Measurements from ENCODE around the gene SEC16A. TPM values are rescaled to one million over a fixed set of nuclear protein-coding genes. Genes with fewer than 3 reads are reported as not detected.

Gene SEC16A, protein sequence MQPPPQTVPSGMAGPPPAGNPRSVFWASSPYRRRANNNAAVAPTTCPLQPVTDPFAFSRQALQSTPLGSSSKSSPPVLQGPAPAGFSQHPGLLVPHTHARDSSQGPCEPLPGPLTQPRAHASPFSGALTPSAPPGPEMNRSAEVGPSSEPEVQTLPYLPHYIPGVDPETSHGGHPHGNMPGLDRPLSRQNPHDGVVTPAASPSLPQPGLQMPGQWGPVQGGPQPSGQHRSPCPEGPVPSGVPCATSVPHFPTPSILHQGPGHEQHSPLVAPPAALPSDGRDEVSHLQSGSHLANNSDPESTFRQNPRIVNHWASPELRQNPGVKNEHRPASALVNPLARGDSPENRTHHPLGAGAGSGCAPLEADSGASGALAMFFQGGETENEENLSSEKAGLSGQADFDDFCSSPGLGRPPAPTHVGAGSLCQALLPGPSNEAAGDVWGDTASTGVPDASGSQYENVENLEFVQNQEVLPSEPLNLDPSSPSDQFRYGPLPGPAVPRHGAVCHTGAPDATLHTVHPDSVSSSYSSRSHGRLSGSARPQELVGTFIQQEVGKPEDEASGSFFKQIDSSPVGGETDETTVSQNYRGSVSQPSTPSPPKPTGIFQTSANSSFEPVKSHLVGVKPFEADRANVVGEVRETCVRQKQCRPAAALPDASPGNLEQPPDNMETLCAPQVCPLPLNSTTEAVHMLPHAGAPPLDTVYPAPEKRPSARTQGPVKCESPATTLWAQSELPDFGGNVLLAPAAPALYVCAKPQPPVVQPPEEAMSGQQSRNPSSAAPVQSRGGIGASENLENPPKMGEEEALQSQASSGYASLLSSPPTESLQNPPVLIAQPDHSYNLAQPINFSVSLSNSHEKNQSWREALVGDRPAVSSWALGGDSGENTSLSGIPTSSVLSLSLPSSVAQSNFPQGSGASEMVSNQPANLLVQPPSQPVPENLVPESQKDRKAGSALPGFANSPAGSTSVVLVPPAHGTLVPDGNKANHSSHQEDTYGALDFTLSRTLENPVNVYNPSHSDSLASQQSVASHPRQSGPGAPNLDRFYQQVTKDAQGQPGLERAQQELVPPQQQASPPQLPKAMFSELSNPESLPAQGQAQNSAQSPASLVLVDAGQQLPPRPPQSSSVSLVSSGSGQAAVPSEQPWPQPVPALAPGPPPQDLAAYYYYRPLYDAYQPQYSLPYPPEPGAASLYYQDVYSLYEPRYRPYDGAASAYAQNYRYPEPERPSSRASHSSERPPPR (N-terminal part only)
- total RNA-seq (10 to 100 TPM; 83.4 to 84.8 TPM), polyA plus RNA-seq (10 to 100 TPM; 14.2 to 35.8 (median 26.2) TPM), total RNA-seq (176 to 242 (median 196) reads per million in 6 experiments)

GRCh38 chr9:136482793-136483588 lies at the start of gene SEC16A:
Gene SEC16A (minus strand): TSS chr9:136483040. CDS start chr9:136477615, 5,425 bp downstream.
- Mint-ChIP-seq H3K36me3 (peaks cover 0 to 14% (median 0%) of the 10 kb centered on the region in 3 donors), H3K27ac (peak within 1 kb of the TSS; percentile 90 to 100 (median 98)), H3K9me3 (no peaks in the 10 kb centered on the region), H3K27me3 (no peaks in the 10 kb centered on the region), H3K4me3 (peak within 1 kb of the TSS; percentile 93 to 100 (median 98)), H3K4me1 (peaks cover 18 to 44% (median 43%) of the 10 kb centered on the region in 4 donors)
- DNase-seq (peak; percentile 93 to 100 (median 99)), ATAC-seq (peak; percentile 66 to 69)
- POLR2A ChIA-PET = interaction anchor here (0.8 to 3.7 kb wide), 11 partner anchors 47 to 1136 kb away, joined by 3 to 23 read pairs (median 4); partner anchors contain the start of genes DNLZ, EHMT1 and MAN1B1

DNA sequence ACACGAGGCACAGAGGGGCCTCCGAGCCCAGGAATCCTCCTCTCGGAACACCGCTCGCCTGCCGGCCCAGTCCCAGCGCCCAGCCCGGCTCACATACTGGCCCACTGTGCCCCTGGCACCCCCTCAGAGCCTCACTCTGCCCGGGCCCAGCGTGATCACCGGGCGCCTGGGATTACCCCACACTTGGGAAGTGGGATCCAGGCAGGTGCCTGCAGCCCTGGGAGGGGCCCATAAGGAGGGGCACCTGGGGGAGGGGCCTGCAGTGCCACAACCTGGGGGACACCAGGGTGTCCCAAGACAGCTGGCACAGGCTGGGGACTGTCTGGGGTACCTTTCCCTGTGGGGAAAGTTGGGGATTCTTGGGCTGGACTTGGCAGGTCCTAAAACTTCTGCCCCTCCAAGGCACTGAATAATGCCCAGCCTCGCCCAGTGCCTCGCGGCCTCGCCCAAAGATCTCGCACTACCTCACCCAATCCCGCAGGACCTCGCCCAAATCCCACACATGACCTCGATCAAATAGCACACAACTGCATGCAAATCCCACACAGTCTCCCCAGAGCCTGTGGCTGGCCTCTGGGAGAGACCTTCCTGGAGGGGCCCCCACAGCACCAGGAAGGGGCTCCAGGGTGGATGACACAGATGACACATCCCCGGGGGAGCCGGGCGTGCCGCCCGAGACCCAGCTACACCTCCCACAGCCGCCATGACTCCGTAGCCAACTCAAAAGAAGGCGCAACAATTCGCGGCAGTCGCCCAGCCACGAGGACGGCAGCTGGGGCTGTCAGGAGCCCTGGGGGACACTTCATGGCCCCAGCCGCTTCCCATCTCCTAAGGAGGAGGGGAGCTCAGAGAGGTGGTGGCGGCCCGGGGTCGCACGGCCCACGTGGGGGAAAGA lies 49.3 kb upstream of the SEC16A start:
- DNase-seq (no peak), ATAC-seq (no peak)
- Mint-ChIP-seq H3K4me3 (peak overlapping the region; percentile 42 to 81 (median 70)), H3K27me3 (no peaks in the 10 kb centered on the region), H3K27ac (peak overlapping the region; percentile 36 to 95 (median 80)), H3K36me3 (no peaks in the 10 kb centered on the region), H3K4me1 (peaks cover 20 to 65% (median 55%) of the 10 kb centered on the region in 4 donors), H3K9me3 (no peaks in the 10 kb centered on the region)
- POLR2A ChIA-PET = interaction anchor here (1.1 to 4.1 kb wide), 6 partner anchors 8 to 46 kb away, joined by 3 to 29 read pairs (median 8); no protein-coding TSS in a partner anchor

GRCh38 chr9:136531186-136531903 lies 48.5 kb upstream of the SEC16A start:
- Mint-ChIP-seq H3K4me1 (peaks cover 19 to 60% (median 49%) of the 10 kb centered on the region in 4 donors), H3K9me3 (no peaks in the 10 kb centered on the region), H3K27me3 (no peaks in the 10 kb centered on the region), H3K4me3 (peak overlapping the region in 9 of 10 donors; percentile 32 to 81 (median 60)), H3K36me3 (no peaks in the 10 kb centered on the region), H3K27ac (peak overlapping the region in 9 of 10 donors; percentile 14 to 89 (median 60))
- ATAC-seq (no peak), DNase-seq (no peak)
- POLR2A ChIA-PET = interaction anchor here (1.3 to 4.1 kb wide), 2 partner anchors 8 to 13 kb away, joined by 4 to 29 read pairs; no protein-coding TSS in a partner anchor

DNA sequence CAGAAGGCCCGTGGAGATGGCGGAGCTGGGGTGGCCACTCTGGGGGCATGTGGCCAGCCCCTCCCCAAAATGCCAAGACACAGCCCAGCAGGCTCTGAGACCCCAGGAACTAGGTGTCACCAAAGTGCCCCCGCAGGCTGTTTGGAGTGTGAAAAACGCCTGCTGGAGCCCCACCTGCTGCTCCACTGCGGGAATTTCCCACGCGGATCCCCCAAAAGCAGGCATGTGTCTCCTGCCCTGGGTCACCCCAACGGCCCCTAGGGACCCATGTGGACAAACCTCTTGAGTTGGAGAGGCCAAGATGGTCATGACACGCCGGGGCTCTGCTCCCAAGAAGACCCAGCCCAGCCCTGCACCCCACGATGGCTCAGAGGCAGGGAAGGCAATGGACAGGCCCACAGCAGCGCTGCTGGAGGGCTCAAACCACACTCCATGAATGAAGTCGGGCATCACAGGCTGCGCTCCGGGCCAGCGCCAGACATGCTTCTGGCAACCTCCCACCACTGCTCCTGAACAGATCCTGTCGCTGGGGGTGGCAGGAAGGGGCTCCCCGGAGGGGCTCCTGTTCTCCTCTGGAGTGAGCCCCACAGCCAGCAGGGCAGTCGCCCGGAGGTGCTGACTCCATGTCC lies 47.7 kb upstream of the SEC16A start:
- DNase-seq (no peak), ATAC-seq (no peak)
- no peaks in the 10 kb centered on the region for H3K36me3 Mint-ChIP-seq
- peak overlapping the region; percentile 6 to 77 (median 60) for H3K4me3 Mint-ChIP-seq
- no peaks in the 10 kb centered on the region for H3K27me3 Mint-ChIP-seq
- H3K9me3 Mint-ChIP-seq = no peaks in the 10 kb centered on the region
- H3K27ac Mint-ChIP-seq = peak overlapping the region in 6 of 10 donors; percentile 8 to 89 (median 56)
- peaks cover 19 to 57% (median 48%) of the 10 kb centered on the region in 4 donors for H3K4me1 Mint-ChIP-seq
- POLR2A ChIA-PET = interaction anchor here (1.1 to 4.1 kb wide), 4 partner anchors 9 to 47 kb away, joined by 3 to 29 read pairs (median 5); no protein-coding TSS in a partner anchor

DNA sequence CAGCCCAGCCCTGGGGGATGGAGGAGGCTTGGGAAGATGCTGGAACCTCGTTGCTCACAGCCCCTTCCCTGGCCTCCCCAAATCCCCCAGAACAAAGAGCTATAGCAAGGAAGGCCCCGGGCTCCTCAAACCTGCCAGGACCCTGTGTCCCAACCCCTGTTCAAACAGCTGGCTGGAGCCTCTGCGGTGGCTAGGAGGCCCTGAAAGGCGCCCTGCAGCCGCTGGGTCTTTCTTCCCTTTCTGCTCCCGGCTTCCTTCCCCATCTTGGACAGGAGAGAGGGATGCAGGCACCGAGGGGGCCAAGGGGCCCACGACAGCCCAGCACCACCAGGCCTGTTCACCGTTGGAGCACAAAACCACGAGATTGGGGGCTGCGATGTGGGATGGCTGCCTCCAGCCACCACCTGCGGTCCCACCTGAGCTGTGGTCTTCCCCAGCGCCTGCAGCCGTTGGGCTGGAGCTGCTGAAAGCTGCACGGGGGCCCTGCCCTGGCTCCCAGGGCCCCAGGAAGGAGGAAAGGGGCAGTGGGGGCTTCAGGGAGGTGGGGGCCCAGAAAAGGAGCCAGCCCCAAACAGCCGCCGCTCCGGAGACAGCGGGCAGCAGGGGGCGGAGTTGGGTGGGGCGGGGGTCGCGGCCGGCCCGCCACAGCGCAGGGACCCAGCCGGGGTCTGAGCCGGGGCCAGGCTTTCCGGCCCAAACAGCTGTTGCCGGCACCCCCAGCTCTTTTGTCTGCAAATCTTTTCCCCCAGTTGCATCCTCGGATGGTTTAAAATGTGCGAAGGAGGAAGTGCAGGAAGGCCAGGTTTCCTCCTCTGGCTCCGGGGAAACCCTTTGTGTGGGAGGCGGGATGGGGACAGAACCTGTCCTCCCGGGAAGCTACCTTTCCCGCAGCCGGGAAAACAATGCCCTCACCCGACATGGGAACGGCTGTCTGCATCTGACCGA lies 46.9 kb upstream of the SEC16A start:
- DNase-seq = no peak
- Mint-ChIP-seq H3K4me1 (peaks cover 19 to 57% (median 48%) of the 10 kb centered on the region in 4 donors), H3K36me3 (no peaks in the 10 kb centered on the region), H3K9me3 (no peaks in the 10 kb centered on the region), H3K27me3 (no peaks in the 10 kb centered on the region), H3K27ac (peak overlapping the region in 6 of 10 donors; percentile 14 to 81 (median 50)), H3K4me3 (peak overlapping the region in 8 of 10 donors; percentile 2 to 77 (median 34))
- ATAC-seq = no peak
- POLR2A ChIA-PET = interaction anchor here (0.6 to 4.1 kb wide), 5 partner anchors 9 to 46 kb away, joined by 3 to 29 read pairs (median 4); no protein-coding TSS in a partner anchor

GRCh38 chr9:136528716-136529341 lies 46.0 kb upstream of the SEC16A start:
- DNase-seq (no peak), ATAC-seq (no peak)
- H3K4me3 Mint-ChIP-seq = peak overlapping the region in 2 of 10 donors; percentile 7 to 14
- POLR2A ChIA-PET = interaction anchor here (1.3 to 4.1 kb wide), 2 partner anchors 8 to 11 kb away, joined by 6 to 29 read pairs; no protein-coding TSS in a partner anchor
- H3K27ac Mint-ChIP-seq = peak overlapping the region in 5 of 10 donors; percentile 10 to 92 (median 40)
- H3K9me3 Mint-ChIP-seq = no peaks in the 10 kb centered on the region
- peaks cover 0 to 3% (median 0%) of the 10 kb centered on the region in 3 donors for H3K36me3 Mint-ChIP-seq
- no peaks in the 10 kb centered on the region for H3K27me3 Mint-ChIP-seq
- H3K4me1 Mint-ChIP-seq = peaks cover 14 to 51% (median 40%) of the 10 kb centered on the region in 4 donors

DNA sequence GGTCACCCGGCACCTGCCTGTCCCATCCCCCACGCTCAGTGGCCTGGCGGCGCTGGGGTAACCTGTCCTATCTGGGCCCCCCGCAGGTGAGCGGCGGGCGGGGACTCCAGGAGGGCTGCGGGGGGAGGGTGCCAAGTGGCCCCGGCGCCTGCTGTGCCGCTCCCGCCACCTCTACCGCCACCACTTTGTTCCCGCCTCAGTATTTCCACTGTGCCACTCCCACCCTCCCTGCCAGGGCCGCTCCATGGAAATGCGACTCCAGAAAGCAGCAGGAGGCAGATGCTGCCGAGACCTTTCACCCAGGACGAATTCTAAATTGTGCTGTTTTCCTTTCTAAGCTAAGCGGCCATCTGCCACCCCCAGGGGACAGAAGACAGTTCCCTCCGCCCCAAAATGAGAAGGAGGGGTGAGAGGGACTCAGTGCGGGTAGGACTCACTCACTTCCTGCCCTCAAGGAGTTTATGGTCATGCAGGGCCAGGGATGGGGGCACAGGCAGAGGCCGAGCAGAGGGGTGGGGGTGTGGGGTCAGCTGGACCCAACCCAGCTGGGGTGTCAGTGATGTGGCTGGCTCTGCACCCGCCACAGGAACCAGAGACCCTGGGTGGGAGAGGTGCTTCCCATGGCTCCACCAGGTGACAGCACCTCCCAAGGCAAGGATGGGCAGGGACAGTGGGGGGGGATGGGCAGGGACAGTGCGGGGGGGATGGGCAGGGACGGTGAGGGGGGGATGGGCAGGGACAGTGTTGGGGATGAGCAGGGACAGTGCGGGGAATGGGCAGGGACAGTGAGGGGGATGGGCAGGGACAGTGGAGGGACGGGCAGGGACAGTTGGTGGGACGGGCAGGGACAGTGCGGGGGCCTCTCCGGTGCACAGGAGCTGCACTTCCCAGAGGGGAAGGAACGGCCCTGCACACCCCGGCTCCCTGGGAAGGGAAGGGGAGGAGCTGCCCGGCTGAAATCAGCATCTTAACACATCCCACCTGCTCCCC lies 45.2 kb upstream of the SEC16A start:
- Mint-ChIP-seq H3K27ac (peak overlapping the region in 7 of 10 donors; percentile 11 to 92 (median 66)), H3K4me1 (peaks cover 12 to 44% (median 32%) of the 10 kb centered on the region in 4 donors), H3K36me3 (peaks cover 0 to 3% (median 0%) of the 10 kb centered on the region in 3 donors), H3K4me3 (peak overlapping the region in 3 of 10 donors; percentile 19 to 62 (median 23)), H3K27me3 (no peaks in the 10 kb centered on the region), H3K9me3 (no peaks in the 10 kb centered on the region)
- no peak for ATAC-seq
- POLR2A ChIA-PET = interaction anchor here (4.1 kb wide), 1 partner anchor 12 kb away, joined by 29 read pairs; no protein-coding TSS in a partner anchor
- DNase-seq = peak in 1 of 10 donors; percentile 25
